ENCODE results near the gene DIP2B.

DNA sequence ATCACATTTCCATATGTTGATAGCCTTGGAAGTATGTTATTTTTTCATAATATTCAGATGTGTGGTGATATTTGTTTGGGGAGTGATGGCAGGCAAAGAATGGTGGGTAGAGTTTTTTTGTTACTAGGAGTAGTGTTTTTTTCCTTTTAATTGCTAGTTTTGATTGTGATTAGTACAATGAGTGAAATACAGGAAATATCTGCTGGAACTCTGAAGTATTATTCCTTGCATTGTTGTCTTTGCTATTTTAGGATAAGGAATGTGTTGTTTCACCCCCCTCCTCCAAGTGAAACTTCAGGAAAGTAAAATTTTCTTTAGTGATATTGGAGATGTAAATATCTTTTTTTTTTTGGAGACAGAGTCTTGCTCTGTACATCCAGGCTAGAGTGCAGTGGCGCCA, 105.4 kb downstream of the DIP2B start:
- TF ChIP-seq, protein P1, sequence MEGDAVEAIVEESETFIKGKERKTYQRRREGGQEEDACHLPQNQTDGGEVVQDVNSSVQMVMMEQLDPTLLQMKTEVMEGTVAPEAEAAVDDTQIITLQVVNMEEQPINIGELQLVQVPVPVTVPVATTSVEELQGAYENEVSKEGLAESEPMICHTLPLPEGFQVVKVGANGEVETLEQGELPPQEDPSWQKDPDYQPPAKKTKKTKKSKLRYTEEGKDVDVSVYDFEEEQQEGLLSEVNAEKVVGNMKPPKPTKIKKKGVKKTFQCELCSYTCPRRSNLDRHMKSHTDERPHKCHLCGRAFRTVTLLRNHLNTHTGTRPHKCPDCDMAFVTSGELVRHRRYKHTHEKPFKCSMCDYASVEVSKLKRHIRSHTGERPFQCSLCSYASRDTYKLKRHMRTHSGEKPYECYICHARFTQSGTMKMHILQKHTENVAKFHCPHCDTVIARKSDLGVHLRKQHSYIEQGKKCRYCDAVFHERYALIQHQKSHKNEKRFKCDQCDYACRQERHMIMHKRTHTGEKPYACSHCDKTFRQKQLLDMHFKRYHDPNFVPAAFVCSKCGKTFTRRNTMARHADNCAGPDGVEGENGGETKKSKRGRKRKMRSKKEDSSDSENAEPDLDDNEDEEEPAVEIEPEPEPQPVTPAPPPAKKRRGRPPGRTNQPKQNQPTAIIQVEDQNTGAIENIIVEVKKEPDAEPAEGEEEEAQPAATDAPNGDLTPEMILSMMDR (IDR thresholded peaks at IDR 0.05) = no peak
- TF ChIP-seq POLR2A (IDR thresholded peaks at IDR 0.05) = no peak

All from adrenal gland (tissue), 5 donors.